T47D (cell line): ENCODE results near the gene RIPK4.
A peak's percentile ranks its signal among the peaks of the same experiment; 100 is the strongest.
"Not testable (repeated sequence)": the region's sequence is repeated elsewhere in the genome, so short reads cannot be mapped to it uniquely, and the experiment has no call there.

Source experiments
- DNase-seq, 2 experiments: peaks; one replicate each; pipeline versions ENCODE4 v3.0.0 to v3.0.0-alpha.2; 2011 to 2012; ENCODE audit warnings: low read depth in 1 of 2, low spot score in 1 of 2
- JUND ChIP-seq: IDR thresholded peaks from 2 replicates; pipeline ENCODE4 v1.6.1; 2012; ENCODE audit warnings: low read depth
- in situ Hi-C: cut with HindIII; loops from 2 replicates; pipeline ENCODE4 v1.10.0; 2016; ENCODE audit warnings: low sequenced_read_pairs, low pct_unique_long_range_greater_than_20kb

The RIPK4 gene

GRCh38 chr21:41729701-41730366, 37.0 kb downstream of the RIPK4 start:
- DNase-seq = no peak
- no peak for TF ChIP-seq JUND
- in situ Hi-C loops = no loop called here

- in situ Hi-C loops = no loop called here
- no peak for DNase-seq
- no peak for TF ChIP-seq JUND
Measured at GRCh38 chr21:41727784-41728763, 38.8 kb downstream of the RIPK4 start.

DNA sequence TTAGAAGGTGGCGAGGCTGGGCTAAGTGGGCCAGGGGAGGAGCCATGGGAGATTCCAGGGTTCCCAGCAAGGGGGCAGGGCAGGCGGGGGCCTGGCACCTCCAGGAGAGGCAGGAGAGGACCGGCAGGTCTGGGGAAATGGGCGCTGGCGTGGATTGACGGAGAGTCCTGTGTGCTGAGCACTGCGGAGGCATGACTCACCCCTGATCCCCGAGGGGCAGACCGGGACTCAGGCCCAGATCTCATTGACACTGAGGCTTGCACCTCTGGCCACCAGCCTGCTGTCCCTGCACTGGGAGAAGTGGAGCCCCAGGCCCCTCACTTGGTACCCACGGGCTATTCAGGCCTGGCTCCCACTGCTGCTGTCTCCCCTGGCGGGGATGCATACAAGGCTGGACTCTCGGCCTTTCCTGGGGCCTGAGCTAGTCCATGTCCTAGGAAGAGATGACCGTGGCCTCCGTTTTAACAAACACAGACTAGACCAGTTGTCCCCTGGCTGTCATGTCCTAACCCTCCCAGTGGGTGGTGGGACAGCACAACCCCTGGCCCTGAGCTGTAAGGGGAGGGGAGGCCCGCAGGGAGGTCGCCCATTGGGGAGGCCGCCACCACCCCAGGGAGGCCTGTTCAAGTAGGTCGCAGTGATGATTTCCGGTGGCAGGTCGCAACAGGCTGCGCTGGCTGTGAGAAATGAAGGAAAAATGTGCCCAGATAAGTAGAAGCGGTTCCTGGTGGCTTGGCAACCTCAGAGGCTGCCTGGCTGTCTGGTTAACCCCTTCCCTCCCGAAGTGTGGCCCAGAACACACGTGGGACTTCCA, 39.7 kb downstream of the RIPK4 start:
- no peak for TF ChIP-seq JUND
- in situ Hi-C loops = no loop called here
- DNase-seq = peak; percentile 51 to 84

- in situ Hi-C loops = no loop called here
- no peak for DNase-seq
- TF ChIP-seq JUND = no peak
Measured at GRCh38 chr21:41726630-41726969, 40.3 kb downstream of the RIPK4 start.

GRCh38 chr21:41726058-41726558, 40.7 kb downstream of the RIPK4 start:
- TF ChIP-seq JUND = no peak
- no peak for DNase-seq
- in situ Hi-C loops = no loop called here

GRCh38 chr21:41725421-41726031, 41.3 kb downstream of the RIPK4 start:
- in situ Hi-C loops = no loop called here
- no peak for TF ChIP-seq JUND
- no peak for DNase-seq

GRCh38 chr21:41723835-41724234, 43.0 kb downstream of the RIPK4 start:
- DNase-seq, in situ Hi-C loops: not testable (repeated sequence)

- DNase-seq = peak in 1 of 2 experiments; percentile 37
- in situ Hi-C loops = no loop called here
- TF ChIP-seq JUND = no peak
Measured at GRCh38 chr21:41722052-41723018, 44.5 kb downstream of the RIPK4 start.

- DNase-seq = no peak
- TF ChIP-seq JUND = no peak
- in situ Hi-C loops = no loop called here
Measured at GRCh38 chr21:41720250-41720649, 46.6 kb downstream of the RIPK4 start.

DNA sequence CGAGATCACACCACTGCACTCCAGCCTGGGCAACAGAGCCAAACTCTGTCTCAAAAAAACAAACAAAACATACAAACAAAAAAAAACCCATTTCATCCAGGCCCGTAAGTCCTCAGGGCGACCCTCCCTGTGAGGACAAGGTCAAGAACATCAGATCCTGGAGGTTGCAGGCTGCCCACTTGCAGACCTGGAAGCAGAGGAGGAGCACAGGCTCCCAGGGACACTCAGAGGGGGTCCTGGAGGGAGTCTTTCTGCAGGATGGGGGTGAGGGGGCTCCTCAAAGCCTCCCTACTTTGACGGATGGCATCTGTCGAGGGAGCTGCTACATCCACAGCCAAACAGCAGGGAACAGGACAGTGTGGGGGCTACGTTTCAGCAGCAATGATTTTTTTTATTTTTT, 47.2 kb downstream of the RIPK4 start:
- in situ Hi-C loops = no loop called here
- no peak for DNase-seq
- no peak for TF ChIP-seq JUND

DNA sequence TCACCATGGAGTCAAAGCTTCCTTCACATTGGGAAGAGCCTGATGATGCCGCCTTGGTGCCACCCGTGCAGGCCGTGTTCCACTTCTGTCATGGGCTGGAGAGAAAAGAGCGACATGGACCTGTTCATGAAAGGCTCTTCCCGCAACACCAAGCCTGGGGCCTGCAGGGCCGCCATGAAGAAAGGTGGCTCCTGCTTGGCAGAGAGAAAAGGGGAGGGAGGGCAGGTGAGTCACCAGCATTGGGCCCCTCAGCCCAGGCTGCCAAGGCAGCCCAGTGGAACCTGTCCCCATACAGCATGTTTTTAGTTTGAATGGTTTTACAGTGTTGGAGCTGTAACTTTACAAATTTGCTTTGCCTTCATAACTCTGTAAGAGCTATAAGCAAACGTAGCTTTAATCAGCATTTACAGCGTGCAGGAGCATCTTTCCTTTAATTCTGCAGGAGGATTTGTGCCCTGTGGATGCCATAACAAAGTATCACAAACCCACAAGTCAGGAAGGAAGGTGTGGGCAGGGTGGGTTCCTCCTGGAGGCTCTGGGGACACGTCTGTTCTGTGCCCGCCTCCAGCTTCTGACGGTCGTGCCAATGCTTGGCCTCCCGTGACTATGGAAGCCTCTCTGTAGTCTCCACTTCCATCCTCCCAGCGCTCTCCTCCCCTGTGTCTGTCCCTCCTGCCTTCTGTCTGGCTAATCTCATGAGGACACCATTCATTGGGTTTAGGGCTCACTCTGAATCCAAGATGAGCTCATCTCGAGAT, 49.1 kb downstream of the RIPK4 start:
- in situ Hi-C loops = no loop called here
- no peak for DNase-seq
- no peak for TF ChIP-seq JUND
